ENCODE data around the gene HOXA9.

HOXA9 gene

GRCh38 chr7:27175626-27176523 lies 10.5 kb upstream of the HOXA9 start:
- no peak for DNase-seq

GRCh38 chr7:27174874-27175625 lies 9.7 kb upstream of the HOXA9 start:
- DNase-seq, result no peak

GRCh38 chr7:27173956-27174873 lies 8.9 kb upstream of the HOXA9 start, which contains the start of gene HOXA10:
Gene HOXA10 (minus strand): TSS chr7:27174320. CDS start chr7:27174306, 14 bp downstream.
- DNase-seq, result no peak

- no peak for DNase-seq
These were observed 8.2 kb upstream of the HOXA9 start for GRCh38 chr7:27173511-27173955.

GRCh38 chr7:27172823-27173510 lies 7.6 kb upstream of the HOXA9 start:
- no peak for DNase-seq

- no peak for DNase-seq
These were observed 7.0 kb upstream of the HOXA9 start for GRCh38 chr7:27172315-27172774.

- no peak for DNase-seq
These were observed 6.4 kb upstream of the HOXA9 start for GRCh38 chr7:27171637-27172314.

GRCh38 chr7:27171325-27171636 lies 5.9 kb upstream of the HOXA9 start:
- no peak for DNase-seq

GRCh38 chr7:27170426-27171324 lies 5.3 kb upstream of the HOXA9 start:
- DNase-seq, result no peak

GRCh38 chr7:27169658-27170425 lies 4.5 kb upstream of the HOXA9 start:
- DNase-seq, result no peak

- DNase-seq, result no peak
These were observed 3.1 kb upstream of the HOXA9 start for GRCh38 chr7:27168265-27168947.

GRCh38 chr7:27167916-27168264 lies 2.6 kb upstream of the HOXA9 start:
- no peak for DNase-seq

GRCh38 chr7:27166531-27167505 lies 1.5 kb upstream of the HOXA9 start:
- no peak for DNase-seq

GRCh38 chr7:27165996-27166530 lies 726 bp upstream of the HOXA9 start:
- DNase-seq, result no peak

GRCh38 chr7:27164367-27165088 lies 809 bp downstream of the HOXA9 start:
- no peak for DNase-seq

GRCh38 chr7:27164045-27164366 lies 1.3 kb downstream of the HOXA9 start:
- DNase-seq, result no peak

Data from activated gamma-delta T cell treated with Interleukin-2 at 50 U/mL for 16 hours (primary cell).